MG63 (cell line): ENCODE measurements around the gene FSTL4. TPM values are rescaled to one million over a fixed set of nuclear protein-coding genes. Genes with fewer than 3 reads are reported as not detected.

Source experiments
- DNase-seq: peaks from one replicate; pipeline ENCODE4 v3.0.0-alpha.2; 2020
- H3K27me3 ChIP-seq: fragments of 250-450 bp; sonication (Bioruptor Pico); 2 replicates; pipeline ENCODE4 v1.5.1; 2020; ENCODE audit warnings: mild to moderate bottlenecking, moderate library complexity
- H3K36me3 ChIP-seq: fragments of 250-450 bp; sonication (Bioruptor Pico); 2 replicates; pipeline ENCODE4 v1.5.1; 2020; ENCODE audit warnings: mild to moderate bottlenecking, moderate library complexity
- H3K4me3 ChIP-seq: fragments of 250-450 bp; sonication (Bioruptor Pico); 2 replicates; pipeline ENCODE4 v1.5.1; 2020; ENCODE audit warnings: mild to moderate bottlenecking, moderate library complexity
- H3K9me3 ChIP-seq: fragments of 250-450 bp; sonication (Bioruptor Pico); 2 replicates; pipeline ENCODE4 v1.5.1; 2020; ENCODE audit warnings: mild to moderate bottlenecking, moderate library complexity
- total RNA-seq: library from RNA; depleted of rRNA; stranded (reverse); fragments of >200 nt; shearing (Covaris generic); gene quantifications from 2 replicates; pipeline ENCODE4 v1.2.3, GENCODE V29; 2014; ENCODE audit warnings: low replicate concordance

FSTL4 gene
- total RNA-seq, 1 experiment from 2014 or later = not detected

- H3K4me3 ChIP-seq = no peak overlapping the region
- H3K36me3 ChIP-seq = no peaks in the 10 kb centered on the region
- H3K27me3 ChIP-seq = peaks cover 6% of the 10 kb centered on the region; the same call in 1 of the 2 replicates
- DNase-seq = no peak
- H3K9me3 ChIP-seq = no peaks in the 10 kb centered on the region
These were observed 77.8 kb downstream of the FSTL4 start for GRCh38 chr5:133534566-133534965.

- DNase-seq = no peak
- H3K27me3 ChIP-seq = peaks cover 4% of the 10 kb centered on the region; the same call in 1 of the 2 replicates
- H3K4me3 ChIP-seq = no peak overlapping the region
- no peaks in the 10 kb centered on the region for H3K9me3 ChIP-seq
- H3K36me3 ChIP-seq = no peaks in the 10 kb centered on the region
These were observed 78.8 kb downstream of the FSTL4 start for GRCh38 chr5:133533541-133533940.

- Histone ChIP-seq H3K4me3 (no peak overlapping the region), H3K9me3 (no peaks in the 10 kb centered on the region), H3K27me3 (0 out of 2 replicates have a peak, but pooled peaks cover 2% of the 10 kb centered on the region), H3K36me3 (no peaks in the 10 kb centered on the region)
- peak; percentile 47 for DNase-seq
These were observed 80.7 kb downstream of the FSTL4 start for GRCh38 chr5:133531594-133531993.

- no peak for DNase-seq
- H3K4me3 ChIP-seq = no peak overlapping the region
- 0 out of 2 replicates have a peak, but pooled peaks cover 2% of the 10 kb centered on the region for H3K27me3 ChIP-seq
- no peaks in the 10 kb centered on the region for H3K9me3 ChIP-seq
- H3K36me3 ChIP-seq = no peaks in the 10 kb centered on the region
These were observed 81.2 kb downstream of the FSTL4 start for GRCh38 chr5:133531178-133531577.

- DNase-seq = no peak
- Histone ChIP-seq H3K36me3 (no peaks in the 10 kb centered on the region), H3K4me3 (no peak overlapping the region), H3K9me3 (no peaks in the 10 kb centered on the region), H3K27me3 (no peaks in the 10 kb centered on the region)
These were observed 82.1 kb downstream of the FSTL4 start for GRCh38 chr5:133530270-133530669.

- Histone ChIP-seq H3K9me3 (no peaks in the 10 kb centered on the region), H3K36me3 (no peaks in the 10 kb centered on the region), H3K27me3 (no peaks in the 10 kb centered on the region), H3K4me3 (no peak overlapping the region)
- DNase-seq = no peak
These were observed 83.5 kb downstream of the FSTL4 start for GRCh38 chr5:133528841-133529240.

- H3K27me3 ChIP-seq = no peaks in the 10 kb centered on the region
- no peaks in the 10 kb centered on the region for H3K36me3 ChIP-seq
- DNase-seq = no peak
- H3K9me3 ChIP-seq = no peaks in the 10 kb centered on the region
- H3K4me3 ChIP-seq = no peak overlapping the region
These were observed 85.0 kb downstream of the FSTL4 start for GRCh38 chr5:133527311-133527710.

- Histone ChIP-seq H3K36me3 (no peaks in the 10 kb centered on the region), H3K4me3 (no peak overlapping the region), H3K27me3 (peaks cover 7% of the 10 kb centered on the region; the same call in 1 of the 2 replicates), H3K9me3 (no peaks in the 10 kb centered on the region)
- DNase-seq = no peak
These were observed 86.0 kb downstream of the FSTL4 start for GRCh38 chr5:133526368-133526767.

- peaks cover 14% of the 10 kb centered on the region for H3K27me3 ChIP-seq
- no peak overlapping the region for H3K4me3 ChIP-seq
- H3K36me3 ChIP-seq = no peaks in the 10 kb centered on the region
- no peak for DNase-seq
- no peaks in the 10 kb centered on the region for H3K9me3 ChIP-seq
These were observed 87.2 kb downstream of the FSTL4 start for GRCh38 chr5:133525126-133525525.

- Histone ChIP-seq H3K27me3 (peaks cover 14% of the 10 kb centered on the region), H3K4me3 (no peak overlapping the region), H3K36me3 (no peaks in the 10 kb centered on the region), H3K9me3 (no peaks in the 10 kb centered on the region)
- DNase-seq = no peak
These were observed 87.7 kb downstream of the FSTL4 start for GRCh38 chr5:133524666-133525065.

- DNase-seq = no peak
- no peak overlapping the region for H3K4me3 ChIP-seq
- H3K27me3 ChIP-seq = peaks cover 14% of the 10 kb centered on the region
- no peaks in the 10 kb centered on the region for H3K9me3 ChIP-seq
- H3K36me3 ChIP-seq = no peaks in the 10 kb centered on the region
These were observed 88.3 kb downstream of the FSTL4 start for GRCh38 chr5:133523961-133524586.

GRCh38 chr5:133523013-133523658, 89.2 kb downstream of the FSTL4 start:
- DNase-seq = peak; percentile 26
- Histone ChIP-seq H3K27me3 (peaks cover 14% of the 10 kb centered on the region), H3K36me3 (no peaks in the 10 kb centered on the region), H3K4me3 (no peak overlapping the region), H3K9me3 (no peaks in the 10 kb centered on the region)

- Histone ChIP-seq H3K36me3 (no peaks in the 10 kb centered on the region), H3K9me3 (0 out of 2 replicates have a peak, but pooled peaks cover 2% of the 10 kb centered on the region), H3K27me3 (peaks cover 14% of the 10 kb centered on the region), H3K4me3 (no peak overlapping the region)
- no peak for DNase-seq
These were observed 90.5 kb downstream of the FSTL4 start for GRCh38 chr5:133521801-133522200.

GRCh38 chr5:133520991-133521706, 91.2 kb downstream of the FSTL4 start:
- DNase-seq = no peak
- peaks cover 17% of the 10 kb centered on the region for H3K27me3 ChIP-seq
- H3K9me3 ChIP-seq = 0 out of 2 replicates have a peak, but pooled peaks cover 2% of the 10 kb centered on the region
- no peak overlapping the region for H3K4me3 ChIP-seq
- no peaks in the 10 kb centered on the region for H3K36me3 ChIP-seq

- Histone ChIP-seq H3K4me3 (no peak overlapping the region), H3K9me3 (0 out of 2 replicates have a peak, but pooled peaks cover 2% of the 10 kb centered on the region), H3K36me3 (no peaks in the 10 kb centered on the region), H3K27me3 (peaks cover 19% of the 10 kb centered on the region)
- DNase-seq = no peak
These were observed 92.3 kb downstream of the FSTL4 start for GRCh38 chr5:133520062-133520461.

- H3K4me3 ChIP-seq = no peak overlapping the region
- H3K36me3 ChIP-seq = no peaks in the 10 kb centered on the region
- DNase-seq = no peak
- 0 out of 2 replicates have a peak, but pooled peaks cover 2% of the 10 kb centered on the region for H3K9me3 ChIP-seq
- peaks cover 19% of the 10 kb centered on the region for H3K27me3 ChIP-seq
These were observed 93.2 kb downstream of the FSTL4 start for GRCh38 chr5:133519191-133519590.

- Histone ChIP-seq H3K4me3 (no peak overlapping the region), H3K9me3 (0 out of 2 replicates have a peak, but pooled peaks cover 2% of the 10 kb centered on the region), H3K36me3 (no peaks in the 10 kb centered on the region), H3K27me3 (peaks cover 6% of the 10 kb centered on the region)
- DNase-seq = no peak
These were observed 97.9 kb downstream of the FSTL4 start for GRCh38 chr5:133514456-133514855.
